Astrocyte (in vitro differentiated cells and primary cell): ENCODE measurements around the gene PRKCB. TPM values are rescaled to one million over a fixed set of nuclear protein-coding genes. Genes with fewer than 3 reads are reported as not detected.

ENCODE experiments used
- DNase-seq: peaks from one replicate; pipeline ENCODE4 v3.0.0-alpha.2; 2010; ENCODE audit warnings: low read depth
- FAIRE-seq: peaks from 2 replicates; lab custom pipeline; 2011; peaks lifted over from hg19 to GRCh38; lab: Jason Lieb, UNC
- H2AFZ ChIP-seq: 2 replicates; pipeline ENCODE4 v1.6.0; 2012; ENCODE audit warnings: low read depth, low read length, inconsistent platforms
- H3K27ac ChIP-seq: 2 replicates; pipeline ENCODE4 v1.5.1; 2011; ENCODE audit warnings: low read depth, low read length, inconsistent platforms
- H3K27me3 ChIP-seq: 2 replicates; pipeline ENCODE4 v1.6.0; 2011; ENCODE audit warnings: low read length, inconsistent platforms; ENCODE audit not compliant: insufficient read depth
- H3K36me3 ChIP-seq: 2 replicates; pipeline ENCODE4 v1.5.1; 2011; ENCODE audit warnings: low read length, inconsistent platforms; ENCODE audit not compliant: insufficient read depth
- H3K4me1 ChIP-seq: 2 replicates; pipeline ENCODE4 v1.5.1; 2011; ENCODE audit warnings: low read length, inconsistent platforms; ENCODE audit not compliant: insufficient read depth
- H3K4me2 ChIP-seq: 2 replicates; pipeline ENCODE4 v1.6.0; 2012; ENCODE audit warnings: low read length, inconsistent platforms
- H3K4me3 ChIP-seq: 2 replicates; pipeline ENCODE4 v1.5.1; 2011; ENCODE audit warnings: low read depth, mild to moderate bottlenecking, low read length, inconsistent platforms; ENCODE audit not compliant: insufficient read depth
- H3K79me2 ChIP-seq: 2 replicates; pipeline ENCODE4 v1.6.0; 2012; ENCODE audit warnings: mild to moderate bottlenecking, low read length, inconsistent platforms; ENCODE audit not compliant: insufficient read depth
- H3K9ac ChIP-seq: 2 replicates; pipeline ENCODE4 v1.6.0; 2012; ENCODE audit warnings: mild to moderate bottlenecking, low read length, inconsistent platforms
- H3K9me3 ChIP-seq: 2 replicates; pipeline ENCODE4 v1.5.1; 2012; ENCODE audit warnings: low read depth, mild to moderate bottlenecking, low read length, inconsistent platforms; ENCODE audit not compliant: insufficient read depth
- H4K20me1 ChIP-seq: 2 replicates; pipeline ENCODE4 v1.6.0; 2012; ENCODE audit warnings: low read length, inconsistent platforms; ENCODE audit not compliant: insufficient read depth
- H3K27ac Mint-ChIP-seq: one replicate; pipeline ENCODE4 v1.8.0; 2021; ENCODE audit warnings: mild to moderate bottlenecking, mixed read lengths; ENCODE audit not compliant: unreplicated experiment
- H3K27me3 Mint-ChIP-seq: one replicate; pipeline ENCODE4 v1.8.0; 2021; ENCODE audit warnings: low read depth, mixed read lengths; ENCODE audit not compliant: unreplicated experiment
- H3K36me3 Mint-ChIP-seq: one replicate; pipeline ENCODE4 v1.8.0; 2021; ENCODE audit warnings: low read depth, mixed read lengths; ENCODE audit not compliant: unreplicated experiment
- H3K4me1 Mint-ChIP-seq: one replicate; pipeline ENCODE4 v1.8.0; 2021; ENCODE audit warnings: low read depth, mixed read lengths; ENCODE audit not compliant: unreplicated experiment
- H3K4me3 Mint-ChIP-seq: one replicate; pipeline ENCODE4 v1.8.0; 2021; ENCODE audit warnings: mild to moderate bottlenecking, moderate library complexity, mixed read lengths; ENCODE audit not compliant: unreplicated experiment
- H3K9me3 Mint-ChIP-seq: one replicate; pipeline ENCODE4 v1.8.0; 2021; ENCODE audit warnings: mild to moderate bottlenecking, mixed read lengths; ENCODE audit not compliant: unreplicated experiment
- CTCF ChIP-seq: IDR thresholded peaks from 2 replicates; pipeline ENCODE4 v1.5.1; 2011; ENCODE audit warnings: low read depth, mild to moderate bottlenecking, inconsistent platforms, low read length, moderate library complexity; ENCODE audit not compliant: insufficient read depth
- EZH2 ChIP-seq: IDR thresholded peaks from 2 replicates; pipeline ENCODE4 v1.6.1; 2012; ENCODE audit warnings: mild to moderate bottlenecking, low read length, inconsistent platforms; ENCODE audit not compliant: insufficient read depth
- total RNA-seq: library from RNA; stranded (reverse); gene quantifications from 2 replicates; pipeline ENCODE4 v1.2.1, GENCODE V29; 2021

PRKCB gene
- total RNA-seq, 1 donor from 2014 or later = 2.5 TPM

DNA sequence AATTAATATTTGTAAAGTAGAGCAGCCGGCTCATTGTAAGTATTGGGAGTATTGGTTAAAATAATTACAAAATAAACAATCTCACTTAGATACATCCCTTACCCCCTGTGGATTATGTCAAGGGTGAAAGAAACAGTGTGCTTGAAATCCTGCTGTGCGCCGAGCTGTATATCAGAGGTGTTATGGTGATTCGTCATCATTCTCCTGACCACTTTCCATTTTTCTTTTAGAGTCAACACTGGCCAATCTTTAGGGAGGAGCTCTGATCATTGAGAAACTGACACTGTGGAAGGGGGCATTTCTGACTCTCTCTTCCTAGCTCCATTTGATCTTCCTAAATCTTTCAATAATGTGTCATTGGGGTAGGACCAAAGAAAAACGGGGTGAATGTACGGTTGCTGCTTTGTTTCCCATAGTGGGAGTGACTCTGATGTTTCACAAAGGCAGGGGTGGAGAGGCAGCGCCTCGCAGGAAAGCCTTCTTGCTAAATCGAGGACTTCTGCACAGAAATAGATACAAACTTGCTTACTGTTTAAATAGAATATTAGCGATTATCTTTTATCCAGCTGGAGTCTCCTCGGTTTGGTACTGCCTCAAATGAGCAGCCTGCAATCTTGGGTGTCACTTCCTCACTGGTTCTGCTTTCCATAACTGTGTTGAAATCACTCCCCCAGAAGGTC is 123.4 kb downstream of the PRKCB start:
- H3K4me3 Mint-ChIP-seq = no peak overlapping the region
- H3K27ac Mint-ChIP-seq = no peak overlapping the region
- H3K9me3 ChIP-seq = no peaks in the 10 kb centered on the region
- no peak overlapping the region for H3K4me3 ChIP-seq
- H3K27me3 ChIP-seq = no peaks in the 10 kb centered on the region
- no peaks in the 10 kb centered on the region for H3K36me3 Mint-ChIP-seq
- peaks cover 18% of the 10 kb centered on the region for H3K27me3 Mint-ChIP-seq
- H3K79me2 ChIP-seq = no peaks in the 10 kb centered on the region
- DNase-seq (no peak), FAIRE-seq (no peak)
- no peaks in the 10 kb centered on the region for H3K36me3 ChIP-seq
- no peaks in the 10 kb centered on the region for H3K9me3 Mint-ChIP-seq
- no peak for TF ChIP-seq EZH2
- TF ChIP-seq CTCF = no peak
- H3K4me1 ChIP-seq = no peaks in the 10 kb centered on the region
- no peak overlapping the region for H3K4me2 ChIP-seq
- no peak overlapping the region for H3K9ac ChIP-seq
- no peak overlapping the region for H2AFZ ChIP-seq
- no peak overlapping the region for H3K27ac ChIP-seq
- H3K4me1 Mint-ChIP-seq = no peaks in the 10 kb centered on the region
- H4K20me1 ChIP-seq = no peaks in the 10 kb centered on the region

DNA sequence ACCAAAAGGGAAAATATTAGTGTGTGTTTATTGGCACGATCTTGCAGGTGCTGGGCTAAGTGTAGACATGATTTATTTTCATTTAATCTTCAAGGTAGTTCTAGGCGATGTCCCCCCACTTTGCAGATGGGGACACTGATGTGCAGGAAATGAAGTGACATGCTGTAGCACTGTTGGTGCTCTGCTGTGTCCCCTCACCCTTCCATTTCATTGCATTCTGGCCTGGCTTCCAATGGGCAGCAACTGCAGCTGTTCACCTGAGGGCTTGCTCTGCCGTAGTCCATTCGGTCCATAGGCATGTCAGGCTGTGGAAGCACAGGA is 123.9 kb downstream of the PRKCB start:
- Mint-ChIP-seq H3K9me3 (no peaks in the 10 kb centered on the region), H3K27ac (no peak overlapping the region), H3K27me3 (peaks cover 18% of the 10 kb centered on the region), H3K4me1 (no peaks in the 10 kb centered on the region), H3K36me3 (no peaks in the 10 kb centered on the region), H3K4me3 (no peak overlapping the region)
- no peak overlapping the region for H3K9ac ChIP-seq
- DNase-seq (no peak), FAIRE-seq (no peak)
- no peaks in the 10 kb centered on the region for H3K79me2 ChIP-seq
- H3K36me3 ChIP-seq = no peaks in the 10 kb centered on the region
- H4K20me1 ChIP-seq = no peaks in the 10 kb centered on the region
- no peak overlapping the region for H3K4me2 ChIP-seq
- no peak overlapping the region for H3K27ac ChIP-seq
- no peaks in the 10 kb centered on the region for H3K4me1 ChIP-seq
- no peaks in the 10 kb centered on the region for H3K27me3 ChIP-seq
- TF ChIP-seq CTCF (no peak), EZH2 (no peak)
- H3K9me3 ChIP-seq = no peaks in the 10 kb centered on the region
- no peak overlapping the region for H3K4me3 ChIP-seq
- no peak overlapping the region for H2AFZ ChIP-seq

DNA sequence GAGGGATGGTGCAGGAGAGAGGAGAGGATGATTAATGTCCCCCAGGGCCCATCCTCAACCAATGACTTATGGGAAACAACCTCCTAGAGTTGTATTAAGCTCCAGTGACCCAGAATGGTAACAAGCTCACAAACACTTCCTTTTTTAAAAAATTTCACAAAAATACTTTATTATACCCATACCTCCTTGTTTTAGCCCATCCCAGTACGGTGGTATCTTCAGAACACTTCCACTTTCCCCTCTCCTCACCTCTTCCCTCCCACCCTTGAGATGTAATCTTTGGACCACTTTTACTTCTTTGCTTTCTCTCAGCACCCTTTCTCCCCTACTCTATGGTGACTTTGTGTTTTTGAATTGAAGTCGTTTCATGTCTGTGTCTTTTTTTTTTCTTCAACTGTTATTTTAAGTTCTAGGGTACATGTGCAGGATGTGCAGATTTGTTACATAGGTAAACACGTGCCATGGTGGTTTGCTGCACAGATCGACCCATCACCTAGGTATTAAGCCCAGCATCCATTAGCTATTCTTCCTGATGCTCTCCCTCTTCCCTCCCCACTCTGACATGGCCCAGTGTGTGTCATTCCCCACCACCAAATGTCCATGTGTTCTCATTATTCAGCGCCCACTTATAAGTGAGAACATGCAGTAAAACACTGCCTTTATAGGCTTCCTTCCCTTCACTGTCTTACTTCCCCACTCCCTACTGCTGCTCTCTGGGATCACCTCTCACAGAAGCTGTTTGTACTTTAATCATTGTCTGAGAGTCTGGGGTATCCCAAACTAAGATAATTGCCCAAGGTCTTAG is 124.5 kb downstream of the PRKCB start:
- Histone ChIP-seq H3K27me3 (no peaks in the 10 kb centered on the region), H3K4me1 (no peaks in the 10 kb centered on the region), H3K27ac (no peak overlapping the region), H3K79me2 (no peaks in the 10 kb centered on the region), H2AFZ (no peak overlapping the region), H3K4me2 (no peak overlapping the region), H4K20me1 (no peaks in the 10 kb centered on the region), H3K36me3 (no peaks in the 10 kb centered on the region), H3K4me3 (no peak overlapping the region), H3K9ac (no peak overlapping the region), H3K9me3 (no peaks in the 10 kb centered on the region)
- Mint-ChIP-seq H3K9me3 (no peaks in the 10 kb centered on the region), H3K27me3 (peaks cover 18% of the 10 kb centered on the region), H3K36me3 (no peaks in the 10 kb centered on the region), H3K4me3 (no peak overlapping the region), H3K27ac (no peak overlapping the region), H3K4me1 (no peaks in the 10 kb centered on the region)
- TF ChIP-seq CTCF (no peak), EZH2 (no peak)
- FAIRE-seq (no peak), DNase-seq (no peak)
